ENCODE results near the gene HS1BP3. TPM values are rescaled to one million over a fixed set of nuclear protein-coding genes. Genes with fewer than 3 reads are reported as not detected.

Gene HS1BP3
- total RNA-seq, 1 donor from 2014 or later: 14.4 TPM

DNA sequence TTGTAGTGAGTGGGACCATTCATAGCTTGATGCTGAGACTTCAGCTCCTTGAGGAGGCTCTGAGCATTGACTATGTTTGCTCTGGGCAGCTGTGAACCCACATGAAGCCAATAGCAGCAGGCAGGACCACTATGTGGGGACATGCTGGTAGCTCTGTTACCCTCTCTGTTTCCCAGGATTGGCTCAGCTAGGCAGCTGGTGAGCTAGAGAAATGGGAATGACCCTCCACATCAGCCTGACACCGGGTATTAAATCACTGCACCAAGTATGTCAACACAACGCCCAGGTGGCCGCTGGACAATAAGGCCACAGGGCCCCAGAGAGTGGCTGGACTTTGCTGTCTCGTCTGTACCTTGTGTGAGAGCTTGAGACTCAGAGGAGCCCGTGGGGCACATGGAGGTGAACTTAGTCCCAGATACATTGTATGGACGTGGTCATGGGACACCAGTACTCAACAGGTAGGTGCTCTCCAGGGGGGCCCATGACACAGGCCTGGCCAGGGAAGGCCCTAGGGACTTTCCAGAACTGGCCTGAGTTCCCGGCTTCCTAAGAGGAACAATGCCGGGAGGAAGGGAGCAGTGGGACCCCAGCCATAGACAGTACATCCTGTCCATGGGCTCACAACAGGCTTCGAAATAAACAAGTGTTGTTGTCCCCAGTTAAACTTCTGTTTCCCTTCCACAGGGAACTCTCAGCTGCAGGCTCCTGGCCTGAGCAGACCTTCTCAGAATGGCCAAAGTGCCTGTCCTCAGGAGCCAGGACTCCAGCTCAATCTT, 35.2 kb downstream of the HS1BP3 start:
- TF ChIP-seq, protein P1, sequence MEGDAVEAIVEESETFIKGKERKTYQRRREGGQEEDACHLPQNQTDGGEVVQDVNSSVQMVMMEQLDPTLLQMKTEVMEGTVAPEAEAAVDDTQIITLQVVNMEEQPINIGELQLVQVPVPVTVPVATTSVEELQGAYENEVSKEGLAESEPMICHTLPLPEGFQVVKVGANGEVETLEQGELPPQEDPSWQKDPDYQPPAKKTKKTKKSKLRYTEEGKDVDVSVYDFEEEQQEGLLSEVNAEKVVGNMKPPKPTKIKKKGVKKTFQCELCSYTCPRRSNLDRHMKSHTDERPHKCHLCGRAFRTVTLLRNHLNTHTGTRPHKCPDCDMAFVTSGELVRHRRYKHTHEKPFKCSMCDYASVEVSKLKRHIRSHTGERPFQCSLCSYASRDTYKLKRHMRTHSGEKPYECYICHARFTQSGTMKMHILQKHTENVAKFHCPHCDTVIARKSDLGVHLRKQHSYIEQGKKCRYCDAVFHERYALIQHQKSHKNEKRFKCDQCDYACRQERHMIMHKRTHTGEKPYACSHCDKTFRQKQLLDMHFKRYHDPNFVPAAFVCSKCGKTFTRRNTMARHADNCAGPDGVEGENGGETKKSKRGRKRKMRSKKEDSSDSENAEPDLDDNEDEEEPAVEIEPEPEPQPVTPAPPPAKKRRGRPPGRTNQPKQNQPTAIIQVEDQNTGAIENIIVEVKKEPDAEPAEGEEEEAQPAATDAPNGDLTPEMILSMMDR (conservative IDR thresholded peaks at IDR 0.05; ENCODE audit: low read depth, low read length): no peak
- H3K4me3 ChIP-seq (ENCODE audit: low read depth, low read length): no peak overlapping the region
- DNase-seq (ENCODE audit: low read depth): no peak

DNA sequence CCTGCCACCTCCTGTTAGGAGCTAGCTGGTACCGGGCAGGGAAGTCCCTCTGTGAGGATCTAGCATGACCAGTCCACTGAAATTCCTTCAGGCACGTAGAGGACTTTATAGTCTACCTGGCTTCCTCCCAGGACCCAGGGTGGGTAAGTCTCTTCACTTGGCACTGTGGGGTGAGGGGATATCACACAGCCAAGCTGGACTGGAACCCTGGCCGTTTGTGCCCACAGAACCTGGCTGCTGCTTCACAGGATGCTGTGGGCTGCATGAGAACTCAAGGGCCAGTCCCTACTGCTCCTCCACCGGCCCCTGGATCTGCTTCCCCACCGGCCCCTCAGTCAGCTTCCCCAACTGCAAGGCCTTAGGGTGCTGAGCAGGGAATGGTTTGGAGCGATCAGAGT, 35.8 kb downstream of the HS1BP3 start:
- H3K4me3 ChIP-seq (ENCODE audit: low read depth, low read length): no peak overlapping the region
- TF ChIP-seq, protein P1 (conservative IDR thresholded peaks at IDR 0.05; ENCODE audit: low read depth, low read length): peak; percentile 9
- DNase-seq (ENCODE audit: low read depth): no peak

DNA sequence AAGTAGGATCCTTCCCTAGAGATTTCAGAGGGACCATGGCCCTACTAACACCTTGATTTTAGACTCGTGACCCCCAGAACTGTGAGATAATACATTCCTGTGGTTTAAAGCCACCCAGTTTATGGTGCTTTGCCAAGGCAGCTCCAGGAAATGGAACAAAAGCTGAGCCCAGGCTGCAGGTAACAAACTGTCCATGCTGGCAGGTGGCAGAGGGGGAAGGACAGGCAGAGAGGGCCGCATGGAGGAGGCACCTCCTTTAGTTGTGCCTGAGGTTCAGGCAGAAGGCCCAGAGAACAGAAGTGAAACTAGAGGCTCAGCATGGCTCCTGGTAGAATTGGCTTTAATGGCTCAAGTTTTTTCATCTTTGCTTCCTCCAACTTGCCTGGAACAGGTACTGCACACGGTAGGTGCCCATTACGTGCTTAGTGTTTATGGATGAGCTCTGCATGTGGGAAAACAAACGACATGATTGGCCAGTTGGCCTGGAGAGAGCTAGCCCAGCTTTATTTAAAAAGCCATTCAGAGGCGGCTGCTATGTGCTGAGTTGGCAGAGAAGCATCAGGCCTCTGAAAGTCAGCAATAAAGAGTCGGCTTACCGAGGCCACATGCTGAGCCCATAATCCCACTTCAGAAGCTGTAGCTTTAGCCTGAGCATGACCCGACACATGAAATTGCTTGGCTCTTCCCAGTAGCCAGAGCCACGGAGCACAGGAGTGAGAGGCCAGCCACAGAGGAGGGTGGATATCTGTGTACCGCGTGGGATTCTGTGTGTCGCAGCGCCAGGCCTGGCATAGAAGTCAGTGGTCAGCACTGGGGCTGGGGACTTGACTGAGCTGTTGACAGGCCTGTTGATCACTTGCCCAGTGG, 36.5 kb downstream of the HS1BP3 start:
- H3K4me3 ChIP-seq (ENCODE audit: low read depth, low read length): no peak overlapping the region
- DNase-seq (ENCODE audit: low read depth): no peak
- TF ChIP-seq, protein P1 (conservative IDR thresholded peaks at IDR 0.05; ENCODE audit: low read depth, low read length): no peak

DNA sequence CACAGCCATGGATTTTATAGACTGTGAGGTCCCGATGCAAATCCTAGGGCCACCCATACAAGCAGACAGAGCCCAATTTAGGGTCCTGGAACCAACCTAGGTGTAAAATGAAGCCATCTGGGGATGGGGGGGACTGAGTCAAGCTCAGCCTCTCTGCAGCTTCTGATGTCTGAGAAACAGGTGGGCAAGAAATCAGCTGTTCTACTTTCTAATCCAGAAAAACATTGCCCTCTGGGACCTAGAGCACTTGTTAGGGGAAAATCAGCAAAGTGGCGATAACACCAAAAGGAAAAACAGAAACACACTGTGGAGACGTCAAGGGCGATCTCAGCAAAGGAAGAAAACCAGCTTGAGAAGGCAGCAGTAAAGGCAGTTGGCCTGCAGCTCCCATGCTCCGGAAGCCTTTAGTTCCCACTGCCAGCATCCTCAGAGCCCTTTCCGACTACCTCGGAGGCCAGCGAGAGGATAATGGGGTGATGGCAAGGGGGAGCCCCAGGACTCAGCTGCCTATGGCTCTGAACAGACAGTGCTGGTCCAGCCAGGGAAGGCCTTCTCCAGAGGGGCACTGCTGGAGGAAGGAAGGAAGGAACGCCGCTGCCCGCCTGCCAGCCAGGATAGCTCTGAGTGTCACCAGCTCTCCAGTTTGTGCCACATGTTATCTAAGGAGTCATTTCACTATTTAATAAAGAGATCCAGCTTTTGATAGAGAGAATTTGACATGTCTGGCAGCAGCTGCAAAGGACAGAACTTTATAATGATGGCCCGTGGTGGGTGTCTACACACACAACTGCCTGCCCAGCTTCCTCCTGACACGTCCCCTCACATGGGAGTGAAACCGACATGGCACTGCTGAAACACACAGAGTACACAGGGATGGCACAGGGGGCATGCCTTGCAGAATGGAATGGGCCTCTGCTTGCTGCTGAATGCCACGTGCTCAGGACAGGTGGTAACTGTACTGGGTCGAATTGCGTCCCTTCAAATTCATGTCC, 37.7 kb downstream of the HS1BP3 start:
- TF ChIP-seq, protein P1 (conservative IDR thresholded peaks at IDR 0.05; ENCODE audit: low read depth, low read length): no peak
- no peak overlapping the region for H3K4me3 ChIP-seq (ENCODE audit: low read depth, low read length)
- no peak for DNase-seq (ENCODE audit: low read depth)

DNA sequence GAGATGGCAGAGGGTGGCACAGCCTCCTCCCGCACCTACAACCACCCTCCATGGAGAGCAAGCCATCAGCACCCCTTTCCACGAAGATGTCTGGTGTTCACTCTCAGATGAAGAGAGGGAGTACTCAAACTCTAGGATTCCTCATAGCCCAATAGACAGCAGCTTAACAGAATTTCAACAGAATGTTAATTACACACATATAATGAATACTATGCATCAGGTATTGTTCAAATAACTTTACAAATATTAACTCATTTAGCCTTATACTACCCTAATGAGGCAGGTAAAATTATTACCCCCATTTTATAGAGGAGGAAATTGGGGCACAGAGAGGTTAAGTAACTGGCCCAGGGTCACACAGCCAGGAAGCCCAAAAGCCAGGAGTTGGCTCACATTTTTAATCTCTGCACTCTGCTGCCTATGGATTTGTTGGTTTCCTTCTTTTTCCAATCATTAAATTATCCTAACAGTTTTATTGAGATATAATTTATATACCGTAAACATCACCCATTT, 39.0 kb downstream of the HS1BP3 start:
- DNase-seq (ENCODE audit: low read depth): no peak
- TF ChIP-seq, protein P1 (conservative IDR thresholded peaks at IDR 0.05; ENCODE audit: low read depth, low read length): no peak
- no peak overlapping the region for H3K4me3 ChIP-seq (ENCODE audit: low read depth, low read length)
